Natural killer cell (primary cell): ENCODE data around the gene LRTM1. TPM values are rescaled to one million over a fixed set of nuclear protein-coding genes. Genes with fewer than 3 reads are reported as not detected.

Experiments
- ATAC-seq, 3 donors: fragments of 150-1000 bp in 2 of 3; fragments of 200-7000 bp in 1 of 3; cut with Tn5 transposase; 1 replicate in 1 of 3; 2 replicates in 2 of 3; pipeline ENCODE4 v1.10.0; 2021; ENCODE audit warnings: mild to moderate bottlenecking in 2 of 3, moderate library complexity in 2 of 3
- DNase-seq, 2 donors: peaks; one replicate each; pipeline versions ENCODE4 v3.0.0 to v3.0.0-alpha.2; 2013 to 2021; ENCODE audit warnings: mixed read lengths in 1 of 2
- H3K27ac ChIP-seq: one replicate; pipeline ENCODE4 v1.5.1; 2013; ENCODE audit warnings: mild to moderate bottlenecking, low read length
- H3K27me3 ChIP-seq: one replicate; pipeline ENCODE4 v1.6.1; 2013; ENCODE audit warnings: low read length; ENCODE audit not compliant: control insufficient read depth, insufficient read depth
- H3K36me3 ChIP-seq: one replicate; pipeline ENCODE4 v1.6.1; 2013; ENCODE audit warnings: low read length; ENCODE audit not compliant: control insufficient read depth, insufficient read depth
- H3K4me1 ChIP-seq: one replicate; pipeline ENCODE4 v1.6.1; 2013; ENCODE audit warnings: low read length; ENCODE audit not compliant: control insufficient read depth, insufficient read depth
- H3K4me3 ChIP-seq: one replicate; pipeline ENCODE4 v1.5.1; 2013; ENCODE audit warnings: low read length
- H3K9me3 ChIP-seq: one replicate; pipeline ENCODE4 v1.6.1; 2013; ENCODE audit warnings: low read length; ENCODE audit not compliant: control insufficient read depth, insufficient read depth
- H3K27ac Mint-ChIP-seq, 2 donors: one replicate each; pipeline ENCODE4 v1.8.0; 2022; ENCODE audit warnings: mild to moderate bottlenecking in 2 of 2, mixed read lengths in 2 of 2, moderate library complexity in 1 of 2
- H3K27me3 Mint-ChIP-seq, 2 donors: one replicate each; pipeline ENCODE4 v1.8.0; 2022; ENCODE audit warnings: low read depth in 2 of 2, mixed read lengths in 2 of 2
- H3K36me3 Mint-ChIP-seq: one replicate; pipeline ENCODE4 v1.8.0; 2022; ENCODE audit warnings: mixed read lengths
- H3K4me1 Mint-ChIP-seq, 2 donors: one replicate each; pipeline ENCODE4 v1.8.0; 2022; ENCODE audit warnings: mixed read lengths in 2 of 2
- H3K4me3 Mint-ChIP-seq: one replicate; pipeline ENCODE4 v1.8.0; 2022; ENCODE audit warnings: mild to moderate bottlenecking, moderate library complexity, mixed read lengths
- H3K9me3 Mint-ChIP-seq, 2 donors: one replicate each; pipeline ENCODE4 v1.8.0; 2022; ENCODE audit warnings: mixed read lengths in 2 of 2
- WGBS: methylation state at CpG from one replicate; pipeline ENCODE4 v1.1.7; 2013; ENCODE audit warnings: missing lambda C conversion rate; ENCODE audit not compliant: insufficient coverage; 5-methylcytosine and 5-hydroxymethylcytosine counted together
- intact Hi-C: fragments of 100-400 bp; cut with micrococcal nuclease; formaldehyde crosslinking; loops from one replicate; pipeline ENCODE4 v1.14.2; 2022
- total RNA-seq, 4 donors: library from RNA; stranded (reverse); fragments of 120-200 nt in 1 of 4; gene quantifications; one replicate each; pipeline versions ENCODE4 v1.2.3 to v1.2.4, GENCODE V29; 2013 to 2022
- TF ChIP-seq, protein P1 (sequence below): fragments of 200-600 bp; IDR thresholded peaks from one replicate; pipeline ENCODE4 v1.8.0; 2022; ENCODE audit warnings: antibody characterized with exemption

Gene LRTM1
- total RNA-seq, 3 donors from 2014 or later (not counting 1 experiment from before 2014, with no cell fraction given) = not detected

- DNase-seq (no peak), ATAC-seq (no peak)
- Histone ChIP-seq H3K9me3 (no peaks in the 10 kb centered on the region), H3K27me3 (no peaks in the 10 kb centered on the region), H3K4me1 (no peaks in the 10 kb centered on the region), H3K27ac (no peak overlapping the region), H3K4me3 (no peak overlapping the region), H3K36me3 (no peaks in the 10 kb centered on the region)
- H3K27me3 Mint-ChIP-seq = no peaks in the 10 kb centered on the region
- WGBS = 75% methylated on average over 8 of the region's 8 CpGs
- TF ChIP-seq, protein P1, sequence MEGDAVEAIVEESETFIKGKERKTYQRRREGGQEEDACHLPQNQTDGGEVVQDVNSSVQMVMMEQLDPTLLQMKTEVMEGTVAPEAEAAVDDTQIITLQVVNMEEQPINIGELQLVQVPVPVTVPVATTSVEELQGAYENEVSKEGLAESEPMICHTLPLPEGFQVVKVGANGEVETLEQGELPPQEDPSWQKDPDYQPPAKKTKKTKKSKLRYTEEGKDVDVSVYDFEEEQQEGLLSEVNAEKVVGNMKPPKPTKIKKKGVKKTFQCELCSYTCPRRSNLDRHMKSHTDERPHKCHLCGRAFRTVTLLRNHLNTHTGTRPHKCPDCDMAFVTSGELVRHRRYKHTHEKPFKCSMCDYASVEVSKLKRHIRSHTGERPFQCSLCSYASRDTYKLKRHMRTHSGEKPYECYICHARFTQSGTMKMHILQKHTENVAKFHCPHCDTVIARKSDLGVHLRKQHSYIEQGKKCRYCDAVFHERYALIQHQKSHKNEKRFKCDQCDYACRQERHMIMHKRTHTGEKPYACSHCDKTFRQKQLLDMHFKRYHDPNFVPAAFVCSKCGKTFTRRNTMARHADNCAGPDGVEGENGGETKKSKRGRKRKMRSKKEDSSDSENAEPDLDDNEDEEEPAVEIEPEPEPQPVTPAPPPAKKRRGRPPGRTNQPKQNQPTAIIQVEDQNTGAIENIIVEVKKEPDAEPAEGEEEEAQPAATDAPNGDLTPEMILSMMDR = no peak
- H3K36me3 Mint-ChIP-seq = no peaks in the 10 kb centered on the region
- H3K4me3 Mint-ChIP-seq = no peak overlapping the region
- H3K9me3 Mint-ChIP-seq = no peaks in the 10 kb centered on the region
- intact Hi-C loops = no loop called here
- no peaks in the 10 kb centered on the region for H3K4me1 Mint-ChIP-seq
- H3K27ac Mint-ChIP-seq = no peak overlapping the region
These were observed 52.1 kb downstream of the LRTM1 start for GRCh38 chr3:54875596-54876268.

DNA sequence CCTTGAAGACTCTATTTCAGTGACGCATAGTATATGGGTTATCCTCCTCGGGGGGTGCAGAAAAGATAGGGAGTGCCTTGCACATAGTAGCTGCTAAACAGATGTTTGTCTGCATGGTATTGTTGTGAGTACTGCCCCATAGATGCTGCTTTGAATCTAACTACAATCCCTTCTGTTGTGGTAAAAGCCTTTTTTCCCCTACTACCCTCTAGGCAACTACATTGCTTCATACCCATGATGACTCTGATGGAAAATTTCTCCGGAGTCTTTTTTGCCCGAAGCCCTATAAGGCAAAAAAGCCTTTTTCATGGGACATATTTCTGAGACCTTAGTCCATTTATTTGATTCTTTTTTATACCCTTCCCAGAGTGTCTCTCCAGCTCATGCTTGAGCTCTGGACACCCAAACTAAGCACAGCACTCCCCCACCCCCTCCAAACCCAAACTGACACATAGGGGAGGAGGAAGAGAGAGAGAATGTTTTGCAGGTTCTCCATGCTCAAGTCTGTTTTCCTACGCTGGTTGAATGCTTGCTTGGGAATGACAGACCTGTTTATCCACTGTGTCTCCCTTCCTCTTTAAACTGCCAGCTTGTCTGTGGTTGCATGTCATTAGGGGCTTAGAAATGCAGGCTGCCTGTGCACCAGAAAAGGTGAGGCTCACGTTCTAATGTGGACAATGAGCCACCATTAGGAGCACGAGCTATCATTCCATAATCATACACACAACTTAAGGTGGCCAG is 52.9 kb downstream of the LRTM1 start:
- H3K9me3 Mint-ChIP-seq = no peaks in the 10 kb centered on the region
- WGBS = 77% methylated on average over 7 of the region's 7 CpGs
- no peak for DNase-seq

GRCh38 chr3:54873059-54874010 is 54.5 kb downstream of the LRTM1 start:
- no peaks in the 10 kb centered on the region for H3K4me1 Mint-ChIP-seq
- Histone ChIP-seq H3K36me3 (no peaks in the 10 kb centered on the region), H3K27me3 (no peaks in the 10 kb centered on the region), H3K27ac (no peak overlapping the region), H3K4me3 (no peak overlapping the region), H3K9me3 (no peaks in the 10 kb centered on the region), H3K4me1 (no peaks in the 10 kb centered on the region)
- H3K4me3 Mint-ChIP-seq = no peak overlapping the region
- no peaks in the 10 kb centered on the region for H3K27me3 Mint-ChIP-seq
- H3K36me3 Mint-ChIP-seq = no peaks in the 10 kb centered on the region
- DNase-seq (no peak), ATAC-seq (no peak)
- H3K27ac Mint-ChIP-seq = no peak overlapping the region
- 80% methylated on average over 8 of the region's 8 CpGs for WGBS
- TF ChIP-seq, protein P1 = no peak
- intact Hi-C loops = no loop called here
- H3K9me3 Mint-ChIP-seq = no peaks in the 10 kb centered on the region

More for the DNA sequence above, 52.9 kb downstream of the LRTM1 start:
- intact Hi-C loops = no loop called here
- H3K27ac Mint-ChIP-seq = no peak overlapping the region
- no peaks in the 10 kb centered on the region for H3K27me3 ChIP-seq
- H3K4me1 Mint-ChIP-seq = no peaks in the 10 kb centered on the region
- H3K36me3 Mint-ChIP-seq = no peaks in the 10 kb centered on the region
- no peak overlapping the region for H3K4me3 Mint-ChIP-seq
- H3K4me1 ChIP-seq = no peaks in the 10 kb centered on the region
- H3K4me3 ChIP-seq = no peak overlapping the region
- H3K36me3 ChIP-seq = no peaks in the 10 kb centered on the region
- TF ChIP-seq, protein P1 = no peak
- ATAC-seq = peak in 1 of 3 donors; percentile 2
- no peaks in the 10 kb centered on the region for H3K27me3 Mint-ChIP-seq
- no peak overlapping the region for H3K27ac ChIP-seq
- H3K9me3 ChIP-seq = no peaks in the 10 kb centered on the region
